GM21576 (cell line): ENCODE measurements around the gene CYP11A1.

Experiments used
- ATAC-seq: cut with Tn5 transposase; IDR thresholded peaks from one replicate; pipeline ENCODE4 v1.9.1; 2021; ENCODE audit warnings: mild to moderate bottlenecking, moderate library complexity; ENCODE audit not compliant: unreplicated experiment

CYP11A1 gene

DNA sequence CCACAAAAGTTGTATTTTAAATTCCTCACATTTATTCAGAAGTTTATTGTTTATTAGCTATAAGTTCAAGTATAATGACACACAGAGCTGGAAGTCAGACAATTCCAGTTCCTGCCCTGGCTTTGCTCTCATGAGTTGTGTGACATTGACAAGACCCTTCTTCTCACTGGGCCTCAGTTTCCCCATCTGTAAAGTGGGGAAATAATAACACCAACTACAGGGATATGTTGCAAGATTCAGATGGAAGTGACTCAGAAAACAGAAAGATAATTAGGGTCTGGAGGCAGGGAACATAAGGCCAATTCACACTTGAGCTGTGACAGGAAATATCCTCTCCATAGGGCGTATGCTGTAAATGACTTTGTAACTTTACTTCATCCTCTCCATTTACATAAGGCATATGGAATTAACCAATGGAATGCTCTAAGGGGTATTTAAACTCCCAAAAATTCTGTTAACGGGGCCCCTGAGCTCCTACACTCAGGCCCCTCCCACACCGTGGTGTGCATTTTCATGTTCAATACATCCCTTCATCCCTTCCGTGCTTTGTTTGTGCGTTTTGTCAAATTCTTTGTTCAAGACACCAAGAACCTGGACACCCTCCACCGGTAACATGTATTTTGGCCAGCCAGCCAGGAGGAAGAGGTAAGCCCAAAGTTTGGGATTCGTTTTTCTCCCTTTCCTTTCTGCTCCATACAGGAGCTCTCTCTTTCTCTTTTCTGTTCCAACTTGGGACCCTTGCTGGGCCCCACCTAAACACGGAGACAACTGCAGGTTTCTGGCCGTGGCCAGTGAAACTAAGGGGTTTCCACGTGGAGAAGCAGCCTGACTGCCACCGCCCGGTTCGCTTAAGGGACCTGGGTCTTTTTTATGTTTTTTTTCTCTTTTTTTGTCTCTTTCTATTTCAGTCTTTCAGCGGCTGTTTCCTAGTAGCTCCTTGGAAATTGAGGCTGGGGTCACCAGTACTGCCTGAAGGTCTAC lies 16.9 kb downstream of the CYP11A1 start:
- ATAC-seq = no peak

DNA sequence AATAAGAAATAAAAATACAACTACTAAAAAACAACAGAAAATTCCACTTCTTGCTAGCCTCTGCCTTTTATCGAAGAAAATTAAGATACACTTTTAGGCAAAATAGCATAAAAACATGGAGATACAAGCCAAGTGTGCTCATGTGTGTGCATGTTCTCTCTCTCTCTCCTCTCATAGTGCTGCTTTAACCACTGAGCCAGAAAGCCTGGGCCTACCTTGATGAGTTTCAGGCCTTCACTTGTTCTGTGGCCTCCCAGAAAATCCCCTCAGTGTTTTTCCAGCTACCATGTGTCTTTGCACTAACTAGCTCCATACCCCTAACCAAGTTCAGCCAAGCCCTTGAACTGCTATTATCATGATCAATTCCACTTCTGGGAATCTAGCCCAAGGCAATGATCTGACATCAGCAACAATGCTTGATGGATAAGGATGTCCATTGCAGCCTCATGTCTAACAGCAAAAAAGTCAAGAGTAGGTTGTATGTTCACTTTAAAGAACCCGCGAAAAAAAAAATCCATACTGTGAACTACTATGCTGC lies 18.1 kb downstream of the CYP11A1 start:
- ATAC-seq = no peak

DNA sequence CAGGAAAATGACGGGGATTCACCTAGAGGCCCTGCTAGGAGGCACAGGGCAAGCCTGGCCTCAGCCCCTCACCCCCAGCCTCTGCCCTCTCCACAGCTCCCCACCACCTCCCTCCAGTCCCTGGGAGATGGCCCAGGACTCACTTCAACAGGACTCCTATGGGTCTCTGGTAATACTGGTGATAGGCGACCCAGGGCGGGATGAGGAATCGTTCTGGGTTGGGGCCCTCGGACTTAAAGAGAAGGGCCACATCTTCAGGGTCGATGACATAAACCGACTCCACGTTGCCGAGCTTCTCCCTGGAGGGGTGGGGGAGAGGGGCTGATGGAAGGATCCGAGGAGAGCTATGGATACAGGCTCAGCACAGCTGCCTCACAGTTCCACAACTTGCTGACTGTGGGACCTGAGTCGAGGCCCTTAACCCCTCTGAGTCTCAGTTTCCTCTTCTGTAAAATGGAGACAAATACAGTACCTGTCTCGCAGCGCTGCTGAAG lies 19.6 kb downstream of the CYP11A1 start:
- ATAC-seq = no peak

GRCh38 chr15:74345051-74345450 lies 22.4 kb downstream of the CYP11A1 start:
- no peak for ATAC-seq

DNA sequence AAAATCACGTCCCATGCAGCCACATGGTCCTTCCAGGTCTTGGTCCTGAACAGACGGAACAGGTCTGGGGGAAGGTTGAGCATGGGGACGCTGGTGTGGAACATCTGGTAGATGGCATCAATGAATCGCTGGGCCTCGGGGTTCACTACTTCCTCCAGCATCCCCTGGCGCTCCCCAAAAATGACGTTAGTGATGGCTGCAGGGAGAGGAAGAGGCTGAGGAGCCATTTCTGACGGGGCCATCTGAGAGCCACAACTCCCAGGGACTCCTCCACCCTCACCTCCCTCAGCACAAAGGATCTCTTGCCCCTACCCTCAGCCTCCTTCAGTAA lies 23.7 kb downstream of the CYP11A1 start:
- no peak for ATAC-seq

GRCh38 chr15:74343127-74343796 lies 24.2 kb downstream of the CYP11A1 start:
- no peak for ATAC-seq

DNA sequence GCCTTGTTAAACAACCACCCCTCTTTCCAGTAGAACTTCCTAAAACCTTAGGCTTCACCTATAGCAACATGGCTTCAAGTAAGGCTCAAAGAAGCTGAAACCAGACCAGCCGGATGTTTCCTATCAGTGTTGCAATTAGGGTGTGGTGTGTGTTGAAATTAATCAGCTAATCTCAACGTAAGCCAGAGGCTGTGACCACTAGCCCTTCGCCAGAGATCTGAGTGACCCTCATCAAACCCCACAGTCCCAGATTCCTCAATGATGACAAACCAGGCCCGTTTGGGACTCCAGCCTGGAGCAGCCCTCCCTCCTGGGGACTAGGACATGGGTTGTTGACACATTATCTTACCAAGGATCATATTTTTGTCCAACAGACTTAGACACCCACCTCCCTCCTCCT lies 27.3 kb downstream of the CYP11A1 start:
- ATAC-seq = no peak

GRCh38 chr15:74339371-74339770 lies 28.1 kb downstream of the CYP11A1 start:
- ATAC-seq = no peak

- ATAC-seq = no peak
Measured at GRCh38 chr15:74338676-74339075, 28.8 kb downstream of the CYP11A1 start.

GRCh38 chr15:74337607-74338211 lies 29.7 kb downstream of the CYP11A1 start:
- no peak for ATAC-seq

DNA sequence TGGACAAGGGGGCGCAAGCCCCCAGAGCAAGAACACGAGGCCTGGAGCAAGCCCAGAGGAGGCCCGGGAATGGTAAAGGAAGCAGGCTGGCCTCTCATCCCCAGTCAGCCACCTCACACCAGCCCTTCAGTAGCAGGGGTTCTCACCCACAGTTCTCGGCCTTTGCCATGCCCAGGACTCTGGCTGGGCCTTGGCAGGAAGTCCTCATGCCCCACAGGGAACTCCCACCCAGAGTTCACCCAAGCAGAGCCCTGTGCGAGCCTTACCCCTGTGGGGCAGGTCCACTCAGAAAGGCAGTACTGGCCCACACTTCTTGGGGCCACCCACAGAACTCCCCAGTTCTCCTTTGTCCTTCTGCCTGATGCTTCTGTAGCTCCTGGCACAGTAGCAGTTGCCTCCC lies 30.3 kb downstream of the CYP11A1 start:
- no peak for ATAC-seq

DNA sequence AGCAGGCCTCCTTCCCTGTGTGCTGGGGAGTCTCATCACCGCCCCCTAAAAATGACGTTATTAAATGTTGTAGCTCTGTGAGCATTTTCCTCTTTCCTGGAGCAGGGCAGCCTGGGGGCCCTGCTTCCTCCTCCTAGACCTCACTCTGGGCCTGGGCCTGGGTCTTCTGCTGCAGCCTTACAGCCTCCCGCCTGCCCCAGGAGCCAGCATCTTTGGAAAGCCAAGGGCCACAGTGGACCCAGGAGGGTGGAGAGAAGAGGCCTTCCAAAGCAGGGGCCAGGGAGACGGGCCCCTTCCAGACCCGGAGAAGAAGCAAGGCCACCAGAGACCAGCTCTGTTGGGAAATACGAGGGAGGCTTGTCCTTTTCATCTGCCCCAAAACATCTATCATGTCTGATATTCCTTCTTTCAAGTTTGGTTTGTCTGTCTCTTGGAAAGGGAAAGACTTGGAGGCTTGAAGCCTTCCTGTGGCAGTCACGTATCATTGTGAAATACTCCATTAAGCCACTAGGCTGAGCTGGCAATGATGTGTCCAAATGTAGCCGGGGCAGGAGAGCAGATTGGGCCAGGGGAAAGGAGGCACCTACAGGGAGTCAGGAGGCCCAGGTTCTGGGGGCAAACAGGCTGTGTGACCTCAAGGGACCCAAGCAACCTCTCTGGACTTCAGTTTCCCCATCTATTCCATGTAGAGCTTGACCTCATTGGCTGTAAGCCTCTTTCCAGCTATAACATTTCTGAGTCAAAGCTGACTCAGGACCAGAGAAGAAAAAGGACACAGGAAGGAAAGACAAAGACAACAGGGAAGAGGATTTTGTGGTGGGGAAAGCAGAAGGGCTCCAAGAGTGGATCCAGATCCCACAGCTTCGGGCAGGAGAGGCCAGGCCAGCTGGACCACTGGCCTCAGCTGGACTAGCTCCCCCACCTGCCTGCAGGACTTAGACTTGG lies 31.1 kb downstream of the CYP11A1 start:
- no peak for ATAC-seq

GRCh38 chr15:74335396-74335795 lies 32.0 kb downstream of the CYP11A1 start:
- ATAC-seq = no peak

GRCh38 chr15:74334127-74334526 lies 33.3 kb downstream of the CYP11A1 start:
- no peak for ATAC-seq

GRCh38 chr15:74333662-74334061 lies 33.8 kb downstream of the CYP11A1 start:
- ATAC-seq = no peak

DNA sequence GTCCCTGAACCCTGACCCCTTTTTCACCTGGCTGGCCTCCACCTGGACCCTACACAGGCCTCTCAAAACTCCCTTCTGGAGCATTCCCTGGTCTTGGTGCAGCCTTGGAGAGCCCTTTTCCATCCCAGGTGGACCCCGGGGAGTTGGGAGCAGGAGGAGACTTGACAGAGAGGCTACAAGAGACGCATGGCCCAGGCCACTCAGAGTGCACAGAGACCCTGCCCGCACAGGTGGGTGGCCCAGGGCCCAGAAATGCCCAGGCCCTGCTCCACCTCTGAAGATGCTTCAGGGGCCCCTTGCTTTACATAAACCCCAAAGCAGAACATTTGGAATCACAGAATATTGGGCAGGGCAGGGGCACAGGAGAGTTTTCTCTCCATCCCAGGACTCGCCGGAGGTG lies 34.4 kb downstream of the CYP11A1 start:
- no peak for ATAC-seq

DNA sequence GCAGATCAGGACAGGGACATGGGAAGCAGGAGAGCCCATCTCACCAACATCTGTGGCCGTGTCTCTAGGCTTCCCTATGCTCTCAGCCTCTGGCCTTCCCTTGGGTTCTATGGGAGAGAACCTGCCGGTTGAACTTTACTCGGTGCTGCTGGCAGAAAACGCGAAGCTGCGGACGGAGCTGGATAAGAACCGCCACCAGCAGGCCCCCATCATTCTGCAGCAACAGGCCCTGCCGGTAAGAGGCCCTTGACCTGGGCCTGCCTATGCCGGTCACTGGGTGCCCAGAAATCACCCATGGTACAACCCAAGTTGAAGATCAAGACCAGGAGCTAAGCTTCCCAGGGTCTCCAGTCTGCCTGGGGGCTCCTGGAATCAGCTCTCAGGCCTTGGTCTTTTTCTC lies 34.8 kb downstream of the CYP11A1 start:
- ATAC-seq = no peak

DNA sequence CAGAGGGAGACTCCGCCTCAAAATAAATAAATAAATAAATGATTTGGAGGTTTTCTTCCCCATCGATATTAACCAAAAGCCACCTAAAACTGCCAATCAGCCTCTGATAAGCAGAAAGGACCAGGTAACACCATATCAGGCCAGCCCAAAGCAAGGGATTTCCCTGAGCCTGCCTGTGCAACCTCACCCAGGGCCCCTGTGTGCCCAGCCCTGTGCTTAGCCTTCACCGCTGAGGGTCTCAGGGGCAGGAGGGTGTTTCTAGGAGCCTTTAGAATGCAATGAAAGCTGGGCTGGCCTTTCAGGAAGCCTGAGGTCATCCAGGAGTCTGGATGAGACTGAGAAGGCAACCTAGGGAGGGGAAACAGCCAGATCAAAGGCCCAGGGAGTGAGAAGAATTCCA lies 35.4 kb downstream of the CYP11A1 start:
- ATAC-seq = no peak

GRCh38 chr15:74330861-74331408 lies 36.5 kb downstream of the CYP11A1 start:
- ATAC-seq = no peak
